CD14-positive monocyte (primary cell): Measurements from ENCODE around the gene EPN1. TPM values are rescaled to one million over a fixed set of nuclear protein-coding genes. Genes with fewer than 3 reads are reported as not detected.

Experiments used
- DNase-seq, 3 donors: peaks; one replicate each; pipeline ENCODE4 v3.0.0-alpha.2; 2011 to 2022
- H2AFZ ChIP-seq: 2 replicates; pipeline ENCODE4 v1.6.0; 2012; ENCODE audit warnings: mild to moderate bottlenecking, low read depth, low read length, inconsistent platforms; ENCODE audit not compliant: insufficient read depth, poor library complexity, severe bottlenecking
- H3K27ac ChIP-seq, 2 donors: 1 replicate in 1 of 2; 2 replicates in 1 of 2; pipeline ENCODE4 v1.5.1; 2012 to 2013; ENCODE audit warnings: low read length in 2 of 2, control low read depth in 1 of 2, inconsistent platforms in 1 of 2, low read depth in 1 of 2, mild to moderate bottlenecking in 1 of 2
- H3K27me3 ChIP-seq, 2 donors: one replicate each; pipeline versions ENCODE4 v1.6.0 to v1.6.1; 2011 to 2013; ENCODE audit warnings: low read length in 2 of 2; ENCODE audit not compliant: control insufficient read depth in 2 of 2, insufficient read depth in 2 of 2
- H3K36me3 ChIP-seq, 2 donors: replicated peaks in 1 of 2; 1 replicate in 1 of 2; 2 replicates in 1 of 2; pipeline versions ENCODE4 v1.5.1 to v1.6.1; 2012 to 2013; ENCODE audit warnings: low read length in 2 of 2, control low read depth in 1 of 2, inconsistent platforms in 1 of 2, mild to moderate bottlenecking in 1 of 2; ENCODE audit not compliant: insufficient read depth in 2 of 2, control insufficient read depth in 1 of 2
- H3K4me1 ChIP-seq, 2 donors: 1 replicate in 1 of 2; 2 replicates in 1 of 2; pipeline versions ENCODE4 v1.5.1 to v1.6.1; 2012 to 2013; ENCODE audit warnings: low read length in 2 of 2, control low read depth in 1 of 2, inconsistent platforms in 1 of 2, mild to moderate bottlenecking in 1 of 2, moderate library complexity in 1 of 2; ENCODE audit not compliant: insufficient read depth in 2 of 2, control insufficient read depth in 1 of 2
- H3K4me2 ChIP-seq: replicated peaks from 2 replicates; pipeline ENCODE3; 2012; ENCODE audit warnings: low read length, moderate library complexity, mild to moderate bottlenecking; ENCODE audit not compliant: poor library complexity, severe bottlenecking; ENCODE audit errors: extremely low read depth
- H3K4me3 ChIP-seq, 3 experiments: fragments of 200-600 bp in 1 of 3; sonication (generic) in 1 of 3; replicated peaks in 1 of 3; 1 replicate in 2 of 3; 2 replicates in 1 of 3; pipeline ENCODE4 v1.5.1; 2011 to 2013; ENCODE audit warnings: low read length in 3 of 3, mild to moderate bottlenecking in 3 of 3, control low read depth in 2 of 3, low read depth in 2 of 3, inconsistent platforms in 1 of 3, moderate library complexity in 1 of 3
- H3K79me2 ChIP-seq: 2 replicates; pipeline ENCODE4 v1.6.0; 2012; ENCODE audit warnings: mild to moderate bottlenecking, control low read depth, inconsistent platforms, low read length, moderate library complexity; ENCODE audit not compliant: insufficient read depth
- H3K9ac ChIP-seq: 2 replicates; pipeline ENCODE4 v1.6.0; 2017; ENCODE audit warnings: low read length, mild to moderate bottlenecking; ENCODE audit not compliant: insufficient read depth, poor library complexity, severe bottlenecking
- H3K9me3 ChIP-seq, 2 donors: replicated peaks in 1 of 2; 1 replicate in 1 of 2; 2 replicates in 1 of 2; pipeline versions ENCODE4 v1.5.1 to v1.6.1; 2012 to 2013; ENCODE audit warnings: low read length in 2 of 2, control low read depth in 1 of 2; ENCODE audit not compliant: control insufficient read depth in 1 of 2, insufficient read depth in 1 of 2
- H4K20me1 ChIP-seq: 2 replicates; pipeline ENCODE4 v1.6.0; 2012; ENCODE audit warnings: mild to moderate bottlenecking, low read length, control low read depth, moderate library complexity; ENCODE audit not compliant: insufficient read depth
- H3K27ac Mint-ChIP-seq, 7 donors: one replicate each; pipeline ENCODE4 v1.8.0; 2020; ENCODE audit warnings: mild to moderate bottlenecking in 7 of 7, mixed read lengths in 7 of 7, moderate library complexity in 6 of 7, inconsistent platforms in 2 of 7
- H3K27me3 Mint-ChIP-seq, 3 donors: one replicate each; pipeline ENCODE4 v1.8.0; 2021 to 2022; ENCODE audit warnings: low read depth in 3 of 3, mild to moderate bottlenecking in 3 of 3, mixed read lengths in 3 of 3, moderate library complexity in 3 of 3, inconsistent platforms in 1 of 3
- H3K36me3 Mint-ChIP-seq, 2 donors: one replicate each; pipeline ENCODE4 v1.8.0; 2020; ENCODE audit warnings: mixed read lengths in 2 of 2, inconsistent platforms in 1 of 2, mild to moderate bottlenecking in 1 of 2
- H3K4me1 Mint-ChIP-seq: one replicate; pipeline ENCODE4 v1.8.0; 2020; ENCODE audit warnings: mild to moderate bottlenecking, mixed read lengths
- H3K4me3 Mint-ChIP-seq, 2 donors: one replicate each; pipeline ENCODE4 v1.8.0; 2020; ENCODE audit warnings: mild to moderate bottlenecking in 2 of 2, mixed read lengths in 2 of 2, moderate library complexity in 1 of 2
- H3K9me3 Mint-ChIP-seq, 7 donors: one replicate each; pipeline ENCODE4 v1.8.0; 2020 to 2022; ENCODE audit warnings: mixed read lengths in 7 of 7, mild to moderate bottlenecking in 6 of 7, moderate library complexity in 6 of 7, inconsistent platforms in 2 of 7
- whole genome bisulfite sequencing: methylation state at CpG from one replicate; pipeline ENCODE4 v1.1.5; 2013; ENCODE audit warnings: missing lambda C conversion rate; ENCODE audit not compliant: insufficient coverage; 5-methylcytosine and 5-hydroxymethylcytosine counted together
- intact Hi-C, 2 donors: fragments of 100-400 bp; cut with micrococcal nuclease; formaldehyde crosslinking; loops; one replicate each; pipeline versions ENCODE4 v1.15.0 to v1.15.1; 2023
- polyA plus RNA-seq, 3 donors: library from polyadenylated mRNA; depleted of rRNA in 1 of 3; unstranded in 2 of 3; stranded (reverse) in 1 of 3; fragments of 300-500 nt in 2 of 3; fragments of >200 nt in 1 of 3; fragmentation: Illumina TruSeq in 2 of 3; gene quantifications; 1 replicate in 2 of 3; 2 replicates in 1 of 3; pipeline ENCODE4 v1.2.3, GENCODE V29; 2012 to 2021
- TF ChIP-seq, protein P1 (sequence below): fragments of 200-600 bp; IDR thresholded peaks from one replicate; pipeline ENCODE4 v1.8.0; 2022; ENCODE audit warnings: antibody characterized with exemption, mild to moderate bottlenecking

EPN1 gene
- polyA plus RNA-seq, 3 donors = 18.7 to 75.2 (median 19.2) TPM

DNA sequence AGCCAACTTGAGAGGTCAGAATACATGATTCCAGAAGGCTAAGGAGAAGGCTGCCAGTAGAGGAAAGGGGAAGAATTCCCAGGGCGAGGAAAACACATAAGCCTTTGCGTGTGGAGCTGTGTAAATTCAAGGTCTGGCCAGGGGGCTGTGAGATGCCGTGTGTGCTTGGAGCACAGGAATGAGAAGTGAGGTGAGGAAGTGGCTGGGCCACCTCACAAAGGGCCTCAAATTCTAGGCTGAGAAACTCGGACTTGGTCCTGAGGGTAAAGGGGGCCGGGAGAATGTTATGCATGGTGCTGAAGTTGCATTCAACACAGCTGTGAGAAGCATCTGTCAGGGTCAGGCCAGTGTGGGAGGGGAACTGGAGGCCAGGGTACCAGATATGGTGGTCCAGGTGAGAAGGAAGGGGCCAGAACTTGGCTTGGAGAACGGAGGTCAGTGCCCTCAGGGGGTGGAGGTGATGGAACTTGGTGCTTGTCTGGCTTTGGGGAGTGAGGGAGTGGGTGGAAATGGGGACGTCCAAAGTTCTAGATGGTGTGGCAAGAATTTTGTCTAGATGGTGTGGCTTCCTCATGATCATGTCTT, 39.1 kb upstream of the EPN1 start:
- H2AFZ ChIP-seq = no peak overlapping the region
- DNase-seq = peak in 1 of 3 donors; percentile 21
- intact Hi-C loops = loop anchor here in 1 of 2 donors (2.0 to 10.0 kb wide), 2 partner anchors 39 to 179 kb away; partner anchors contain the start of gene EPN1
- peaks cover 6% of the 10 kb centered on the region for H4K20me1 ChIP-seq
- no peaks in the 10 kb centered on the region for H3K36me3 ChIP-seq
- WGBS = 65% methylated on average over 7 of the region's 7 CpGs
- peaks cover 34% of the 10 kb centered on the region for H3K79me2 ChIP-seq
- H3K9me3 Mint-ChIP-seq = peaks cover 0 to 7% (median 0%) of the 10 kb centered on the region in 7 donors
- peak overlapping the region; percentile 100 for H3K4me3 Mint-ChIP-seq
- H3K27me3 ChIP-seq = no peaks in the 10 kb centered on the region
- TF ChIP-seq, protein P1, sequence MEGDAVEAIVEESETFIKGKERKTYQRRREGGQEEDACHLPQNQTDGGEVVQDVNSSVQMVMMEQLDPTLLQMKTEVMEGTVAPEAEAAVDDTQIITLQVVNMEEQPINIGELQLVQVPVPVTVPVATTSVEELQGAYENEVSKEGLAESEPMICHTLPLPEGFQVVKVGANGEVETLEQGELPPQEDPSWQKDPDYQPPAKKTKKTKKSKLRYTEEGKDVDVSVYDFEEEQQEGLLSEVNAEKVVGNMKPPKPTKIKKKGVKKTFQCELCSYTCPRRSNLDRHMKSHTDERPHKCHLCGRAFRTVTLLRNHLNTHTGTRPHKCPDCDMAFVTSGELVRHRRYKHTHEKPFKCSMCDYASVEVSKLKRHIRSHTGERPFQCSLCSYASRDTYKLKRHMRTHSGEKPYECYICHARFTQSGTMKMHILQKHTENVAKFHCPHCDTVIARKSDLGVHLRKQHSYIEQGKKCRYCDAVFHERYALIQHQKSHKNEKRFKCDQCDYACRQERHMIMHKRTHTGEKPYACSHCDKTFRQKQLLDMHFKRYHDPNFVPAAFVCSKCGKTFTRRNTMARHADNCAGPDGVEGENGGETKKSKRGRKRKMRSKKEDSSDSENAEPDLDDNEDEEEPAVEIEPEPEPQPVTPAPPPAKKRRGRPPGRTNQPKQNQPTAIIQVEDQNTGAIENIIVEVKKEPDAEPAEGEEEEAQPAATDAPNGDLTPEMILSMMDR = no peak
- peaks cover 12 to 15% of the 10 kb centered on the region in 2 donors for H3K36me3 Mint-ChIP-seq
- peaks cover 40 to 58% of the 10 kb centered on the region in 2 donors for H3K4me1 ChIP-seq
- peak overlapping the region; percentile 86 to 90 (median 89) for H3K4me3 ChIP-seq
- H3K9me3 ChIP-seq = peaks cover 0 to 3% of the 10 kb centered on the region in 2 donors
- peak overlapping the region; percentile 85 for H3K4me2 ChIP-seq
- H3K4me1 Mint-ChIP-seq = peaks cover 69% of the 10 kb centered on the region
- peak overlapping the region; percentile 98 for H3K9ac ChIP-seq
- peaks cover 0 to 8% (median under 1%) of the 10 kb centered on the region in 3 donors for H3K27me3 Mint-ChIP-seq
- H3K27ac Mint-ChIP-seq = peak overlapping the region; percentile 99 to 100 (median 100)
- peak overlapping the region; percentile 89 to 100 for H3K27ac ChIP-seq

DNA sequence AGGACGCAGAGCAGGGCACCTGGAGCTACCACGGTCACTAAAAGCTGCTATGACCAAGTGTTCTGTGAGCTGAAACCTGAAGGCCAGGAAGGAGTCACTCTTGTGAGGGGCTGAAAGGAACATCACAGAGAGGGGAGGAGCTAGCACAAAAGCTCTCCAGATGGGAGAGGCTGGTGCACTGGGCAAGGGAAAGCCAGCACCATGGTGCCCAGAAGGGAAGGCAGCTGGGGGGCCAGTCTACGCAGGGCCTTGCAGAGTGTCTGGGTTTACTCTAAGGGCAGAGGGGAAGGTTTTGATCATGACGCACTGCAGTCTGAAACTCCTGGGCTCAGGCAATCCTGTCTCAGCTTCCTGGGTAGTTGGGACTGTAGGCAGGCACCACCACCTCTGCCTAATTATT, 38.3 kb upstream of the EPN1 start:
- Mint-ChIP-seq H3K27me3 (peaks cover 0 to 12% (median 4%) of the 10 kb centered on the region in 3 donors), H3K4me3 (peak overlapping the region in 1 of 2 donors; percentile 100), H3K36me3 (peaks cover 12 to 15% of the 10 kb centered on the region in 2 donors), H3K4me1 (peaks cover 72% of the 10 kb centered on the region), H3K27ac (peak overlapping the region in 6 of 7 donors; percentile 2 to 100 (median 75)), H3K9me3 (peaks cover 0 to 7% (median 1%) of the 10 kb centered on the region in 7 donors)
- Histone ChIP-seq H3K9ac (no peak overlapping the region), H3K4me3 (peak overlapping the region in 1 of 3 experiments; percentile 86), H3K4me1 (peaks cover 46 to 66% of the 10 kb centered on the region in 2 donors), H3K9me3 (peaks cover 0 to 3% of the 10 kb centered on the region in 2 donors), H4K20me1 (peaks cover 6% of the 10 kb centered on the region), H3K27ac (no peak overlapping the region), H3K79me2 (peaks cover 38% of the 10 kb centered on the region), H3K36me3 (no peaks in the 10 kb centered on the region), H3K27me3 (no peaks in the 10 kb centered on the region), H2AFZ (no peak overlapping the region), H3K4me2 (peak overlapping the region; percentile 85)
- intact Hi-C loops = loop anchor here in 1 of 2 donors (10.0 kb wide), 1 partner anchor 178 kb away; no protein-coding TSS in a partner anchor
- WGBS = 96% methylated on average over 3 of the region's 4 CpGs
- no peak for DNase-seq
- TF ChIP-seq, protein P1 = no peak
